GM18526 (cell line): ENCODE data around the gene OSBPL3.

ENCODE experiments used
- POLR2A ChIP-seq: IDR thresholded peaks from 3 replicates; pipeline ENCODE4 v1.6.1; 2011; ENCODE audit not compliant: insufficient read length; ENCODE audit errors: extremely low read depth

OSBPL3 gene

GRCh38 chr7:24755541-24756407 is 224.2 kb downstream of the OSBPL3 start:
- TF ChIP-seq POLR2A = no peak

DNA sequence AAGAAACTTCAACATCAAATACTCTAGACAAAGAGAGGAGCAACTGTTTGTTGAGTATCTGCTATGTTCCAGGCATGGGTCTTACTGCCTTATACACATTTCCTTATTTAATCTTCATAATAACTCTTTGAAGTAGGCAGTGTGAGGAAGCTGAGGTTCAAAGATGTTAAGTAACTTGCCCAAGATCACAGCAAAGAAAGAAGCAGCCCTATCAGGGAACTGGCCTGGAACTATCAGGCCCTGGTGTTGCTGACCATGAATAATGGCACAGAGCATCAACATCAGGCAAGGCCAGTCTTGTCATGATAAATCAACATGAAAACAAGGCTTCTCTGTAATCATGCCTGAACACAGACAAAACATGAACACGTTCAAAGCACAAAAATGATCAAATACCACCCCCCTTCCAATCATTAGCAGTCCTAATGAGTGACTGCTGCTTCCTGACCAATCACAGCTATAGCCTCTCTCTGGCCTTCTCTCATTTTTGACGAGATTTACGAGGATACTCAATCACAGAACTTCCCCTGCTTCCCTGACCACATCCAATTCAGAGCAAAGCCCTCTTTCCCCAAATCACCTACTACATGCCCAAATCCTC is 225.0 kb downstream of the OSBPL3 start:
- TF ChIP-seq POLR2A = no peak

DNA sequence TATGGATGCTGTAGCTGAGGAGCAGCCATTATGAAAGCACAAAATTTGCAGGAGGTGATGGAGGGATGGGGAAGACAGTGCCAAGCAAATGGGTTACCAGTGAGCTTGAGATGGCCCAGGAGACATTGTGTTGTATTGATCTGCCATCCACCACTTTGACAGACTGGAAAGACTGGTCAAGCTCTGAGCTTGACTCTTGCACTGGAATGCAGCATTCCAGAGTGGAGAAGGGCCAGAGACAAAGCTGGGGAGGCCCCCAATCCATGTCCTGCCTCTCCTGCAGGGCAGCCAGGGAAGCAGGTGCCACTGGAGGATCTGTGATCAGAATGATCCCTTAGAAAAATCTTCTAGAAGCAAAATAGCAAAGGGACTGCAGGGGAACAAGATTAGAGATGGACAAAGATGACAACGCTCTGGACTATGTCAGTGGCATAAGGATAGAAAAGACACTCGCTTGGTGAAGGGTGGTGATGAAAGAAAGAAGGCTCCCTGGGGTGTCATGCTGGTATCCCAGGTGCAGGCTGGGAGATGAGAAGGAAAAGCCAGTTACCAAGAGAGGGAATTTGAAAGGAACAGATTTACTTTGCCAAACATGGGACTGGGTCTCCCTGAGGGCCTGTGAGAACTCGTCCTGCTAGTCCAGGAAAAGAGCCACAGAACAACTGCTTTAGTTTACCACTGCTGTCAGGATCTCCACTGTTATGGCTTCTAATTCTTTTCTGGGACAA is 227.7 kb downstream of the OSBPL3 start:
- no peak for TF ChIP-seq POLR2A

- no peak for TF ChIP-seq POLR2A
Measured at GRCh38 chr7:24751484-24751883, 228.5 kb downstream of the OSBPL3 start.

DNA sequence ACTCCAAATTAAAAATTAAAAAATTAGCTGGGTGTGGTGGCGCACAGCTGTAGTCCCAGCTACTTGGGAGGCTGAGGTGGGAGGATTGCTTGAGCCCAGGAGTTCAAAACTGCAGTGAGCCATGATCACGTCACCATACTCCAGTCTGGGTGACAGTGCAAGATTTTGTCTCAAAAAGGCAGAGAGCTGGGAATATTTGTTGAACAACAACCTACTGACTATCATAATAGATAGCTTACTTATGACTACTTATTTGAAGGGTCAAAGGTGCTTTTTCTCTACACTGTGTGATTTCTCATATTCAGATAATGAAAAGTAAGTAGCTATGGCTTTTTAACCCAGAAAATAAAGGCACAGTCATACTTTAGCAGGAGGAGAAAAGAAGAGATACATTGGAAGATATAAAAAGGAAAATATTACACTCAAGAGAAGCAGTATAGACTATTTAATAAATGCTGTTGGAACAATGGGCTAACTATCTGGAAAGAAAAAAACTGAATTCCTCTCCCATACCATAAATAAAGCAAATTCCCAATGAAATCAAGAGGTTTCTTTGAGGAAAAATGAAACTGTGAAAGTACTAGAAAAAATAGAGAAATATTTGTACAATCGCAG is 229.4 kb downstream of the OSBPL3 start:
- no peak for TF ChIP-seq POLR2A

DNA sequence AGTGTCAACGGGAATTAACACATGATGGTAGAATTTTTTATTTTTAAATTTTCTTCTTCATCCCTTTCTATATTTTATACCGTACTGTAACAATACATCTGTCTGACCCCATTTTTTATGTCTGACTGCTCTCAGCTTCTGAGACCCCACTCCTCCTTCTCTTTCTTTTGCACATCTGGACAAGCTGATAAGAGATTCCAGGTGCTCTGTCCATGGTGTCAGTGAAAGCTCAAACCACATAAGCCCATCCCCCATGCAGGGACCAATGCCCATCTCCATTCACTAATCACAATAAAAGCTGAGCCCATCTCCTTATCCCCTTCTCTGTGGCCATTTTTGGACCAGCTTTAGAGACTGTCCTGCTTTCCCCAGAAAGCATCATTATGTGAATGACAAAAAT is 231.5 kb downstream of the OSBPL3 start:
- no peak for TF ChIP-seq POLR2A
